Mesothelial cell of epicardium (in vitro differentiated cells): ENCODE data around the gene DDX1. TPM values are rescaled to one million over a fixed set of nuclear protein-coding genes. Genes with fewer than 3 reads are reported as not detected.
A peak's percentile ranks its signal among the peaks of the same experiment; 100 is the strongest.

Source experiments
- DNase-seq, 2 experiments: peaks; one replicate each; pipeline ENCODE4 v3.0.0; 2021; ENCODE audit warnings: low spot score in 2 of 2; ENCODE audit not compliant: unreplicated experiment in 2 of 2
- H3K27ac Mint-ChIP-seq: 2 replicates; pipeline ENCODE4 v1.8.0; 2021; ENCODE audit warnings: mixed read lengths
- H3K27me3 Mint-ChIP-seq: 2 replicates; pipeline ENCODE4 v1.8.0; 2021; ENCODE audit warnings: low read depth, mixed read lengths
- H3K36me3 Mint-ChIP-seq: 2 replicates; pipeline ENCODE4 v1.8.0; 2021; ENCODE audit warnings: mixed read lengths
- H3K4me1 Mint-ChIP-seq: 2 replicates; pipeline ENCODE4 v1.8.0; 2021; ENCODE audit warnings: mixed read lengths
- H3K4me3 Mint-ChIP-seq: 2 replicates; pipeline ENCODE4 v1.8.0; 2021; ENCODE audit warnings: mild to moderate bottlenecking, moderate library complexity, mixed read lengths
- H3K9me3 Mint-ChIP-seq: 2 replicates; pipeline ENCODE4 v1.8.0; 2021; ENCODE audit warnings: mixed read lengths
- total RNA-seq: library from RNA; stranded (reverse); gene quantifications from 3 replicates; pipeline ENCODE4 v1.2.1, GENCODE V29; 2021
- TF ChIP-seq, protein P1 (sequence below): fragments of 200-600 bp; sonication (generic); IDR thresholded peaks from one replicate; pipeline ENCODE4 v1.5.0; 2021; ENCODE audit warnings: antibody characterized with exemption; ENCODE audit not compliant: unreplicated experiment

Gene DDX1
- total RNA-seq, 1 donor from 2014 or later: 88.9 TPM

GRCh38 chr2:15577071-15577735, 14.5 kb upstream of the DDX1 start:
- DNase-seq: peak; percentile 84 to 92
- no peak overlapping the region for H3K27ac Mint-ChIP-seq
- H3K4me1 Mint-ChIP-seq: peaks cover 2% of the 10 kb centered on the region
- H3K36me3 Mint-ChIP-seq: no peaks in the 10 kb centered on the region
- no peaks in the 10 kb centered on the region for H3K9me3 Mint-ChIP-seq
- H3K27me3 Mint-ChIP-seq: peaks cover 1% of the 10 kb centered on the region
- TF ChIP-seq, protein P1, sequence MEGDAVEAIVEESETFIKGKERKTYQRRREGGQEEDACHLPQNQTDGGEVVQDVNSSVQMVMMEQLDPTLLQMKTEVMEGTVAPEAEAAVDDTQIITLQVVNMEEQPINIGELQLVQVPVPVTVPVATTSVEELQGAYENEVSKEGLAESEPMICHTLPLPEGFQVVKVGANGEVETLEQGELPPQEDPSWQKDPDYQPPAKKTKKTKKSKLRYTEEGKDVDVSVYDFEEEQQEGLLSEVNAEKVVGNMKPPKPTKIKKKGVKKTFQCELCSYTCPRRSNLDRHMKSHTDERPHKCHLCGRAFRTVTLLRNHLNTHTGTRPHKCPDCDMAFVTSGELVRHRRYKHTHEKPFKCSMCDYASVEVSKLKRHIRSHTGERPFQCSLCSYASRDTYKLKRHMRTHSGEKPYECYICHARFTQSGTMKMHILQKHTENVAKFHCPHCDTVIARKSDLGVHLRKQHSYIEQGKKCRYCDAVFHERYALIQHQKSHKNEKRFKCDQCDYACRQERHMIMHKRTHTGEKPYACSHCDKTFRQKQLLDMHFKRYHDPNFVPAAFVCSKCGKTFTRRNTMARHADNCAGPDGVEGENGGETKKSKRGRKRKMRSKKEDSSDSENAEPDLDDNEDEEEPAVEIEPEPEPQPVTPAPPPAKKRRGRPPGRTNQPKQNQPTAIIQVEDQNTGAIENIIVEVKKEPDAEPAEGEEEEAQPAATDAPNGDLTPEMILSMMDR: peak; percentile 58
- no peak overlapping the region for H3K4me3 Mint-ChIP-seq

GRCh38 chr2:15579641-15580040, 12.0 kb upstream of the DDX1 start:
- TF ChIP-seq, protein P1: no peak
- no peak overlapping the region for H3K27ac Mint-ChIP-seq
- no peaks in the 10 kb centered on the region for H3K4me1 Mint-ChIP-seq
- no peak overlapping the region for H3K4me3 Mint-ChIP-seq
- peaks cover 1% of the 10 kb centered on the region for H3K27me3 Mint-ChIP-seq
- DNase-seq: no peak
- no peaks in the 10 kb centered on the region for H3K36me3 Mint-ChIP-seq
- no peaks in the 10 kb centered on the region for H3K9me3 Mint-ChIP-seq

DNA sequence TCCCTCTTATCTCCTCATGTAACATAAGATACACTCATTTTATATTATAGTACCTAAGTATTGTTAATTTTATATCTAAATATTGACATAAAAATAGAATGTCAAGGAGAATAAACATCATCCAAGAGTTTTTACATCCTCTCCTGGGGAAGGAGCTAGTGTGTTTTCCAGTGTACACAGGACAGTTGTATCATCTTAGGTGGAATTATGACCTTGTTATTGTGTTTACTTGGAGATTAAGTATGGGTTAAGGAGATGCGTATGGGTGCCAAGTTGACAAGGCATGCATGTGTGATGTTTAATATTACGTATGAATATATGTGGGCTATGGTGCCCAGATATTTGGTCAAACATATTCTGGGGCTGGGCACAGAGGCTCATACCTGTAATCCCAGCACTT, 11.2 kb upstream of the DDX1 start:
- Mint-ChIP-seq H3K4me3 (no peak overlapping the region), H3K27ac (no peak overlapping the region)

DNA sequence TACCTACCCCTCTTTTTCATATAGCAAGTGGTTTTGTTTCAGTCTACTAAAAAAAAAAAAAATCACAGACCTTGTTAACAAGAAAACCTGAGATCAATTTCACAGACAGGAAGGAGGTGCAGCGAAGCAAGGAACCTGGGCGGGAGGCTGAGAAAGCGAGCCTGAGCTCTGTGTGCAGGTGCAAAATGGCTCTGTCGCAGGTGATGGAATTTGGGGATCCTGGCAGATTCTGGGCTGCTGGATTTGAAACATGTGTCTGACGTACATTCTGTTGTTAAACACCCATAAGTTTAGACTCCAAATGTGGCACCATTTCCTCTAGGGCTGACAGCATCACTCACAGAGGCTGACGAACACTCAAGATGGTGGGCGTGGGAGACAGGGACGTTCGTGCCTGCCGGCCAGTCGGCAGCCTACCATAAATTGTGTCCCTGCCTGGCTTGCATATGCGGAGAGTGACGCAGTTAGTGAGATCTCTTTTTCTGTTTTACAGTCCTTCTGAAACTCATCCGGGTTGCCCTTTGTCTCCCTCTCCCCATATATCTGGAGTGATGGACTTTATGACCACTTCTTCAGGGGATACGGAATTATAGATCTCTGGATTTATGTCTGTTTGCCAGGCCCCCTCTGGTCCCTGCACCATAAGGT, 8.8 kb upstream of the DDX1 start:
- Mint-ChIP-seq H3K27me3 (peaks cover 3% of the 10 kb centered on the region), H3K4me3 (no peak overlapping the region), H3K4me1 (no peaks in the 10 kb centered on the region), H3K27ac (no peak overlapping the region), H3K36me3 (no peaks in the 10 kb centered on the region), H3K9me3 (no peaks in the 10 kb centered on the region)
- no peak for DNase-seq
- TF ChIP-seq, protein P1: no peak

More for the DNA sequence above, 11.2 kb upstream of the DDX1 start:
- no peak for DNase-seq
- H3K27me3 Mint-ChIP-seq: peaks cover 2% of the 10 kb centered on the region
- H3K4me1 Mint-ChIP-seq: no peaks in the 10 kb centered on the region
- TF ChIP-seq, protein P1: no peak
- no peaks in the 10 kb centered on the region for H3K9me3 Mint-ChIP-seq
- no peaks in the 10 kb centered on the region for H3K36me3 Mint-ChIP-seq

GRCh38 chr2:15583826-15584225, 7.8 kb upstream of the DDX1 start:
- Mint-ChIP-seq H3K36me3 (no peaks in the 10 kb centered on the region), H3K27me3 (peaks cover 3% of the 10 kb centered on the region), H3K9me3 (no peaks in the 10 kb centered on the region), H3K4me3 (no peak overlapping the region), H3K4me1 (no peaks in the 10 kb centered on the region), H3K27ac (no peak overlapping the region)
- TF ChIP-seq, protein P1: no peak
- no peak for DNase-seq
